Mucosa of gallbladder (tissue), 1 donor: ENCODE measurements around the gene FOXJ2. TPM values are rescaled to one million over a fixed set of nuclear protein-coding genes. Genes with fewer than 3 reads are reported as not detected.
"Not testable (repeated sequence)": the region's sequence is repeated elsewhere in the genome, so short reads cannot be mapped to it uniquely, and the experiment has no call there.

Experiments
- DNase-seq: peaks from one replicate; pipeline ENCODE4 v3.0.0-alpha.2; 2020; ENCODE audit warnings: low spot score
- total RNA-seq: library from RNA; stranded (reverse); gene quantifications from one replicate; pipeline ENCODE4 v1.2.1, GENCODE V29; 2021
- donor health status: DM: no; HTN: no; CAD: no.

The FOXJ2 gene
- total RNA-seq, 1 donor from 2014 or later: 23.7 TPM

GRCh38 chr12:8030189-8030588 is 2.3 kb upstream of the FOXJ2 start:
- no peak for DNase-seq

- not testable (repeated sequence) for DNase-seq
These were observed 1.5 kb upstream of the FOXJ2 start for GRCh38 chr12:8031017-8031416.

GRCh38 chr12:8031872-8032241 is 659 bp upstream of the FOXJ2 start:
- no peak for DNase-seq

GRCh38 chr12:8033153-8034044 is 883 bp downstream of the FOXJ2 start:
- DNase-seq: peak; percentile 39

- no peak for DNase-seq
These were observed 2.3 kb downstream of the FOXJ2 start for GRCh38 chr12:8034802-8035201.

GRCh38 chr12:8035440-8036010 is 3.0 kb downstream of the FOXJ2 start:
- no peak for DNase-seq

GRCh38 chr12:8036346-8036745 is 3.8 kb downstream of the FOXJ2 start:
- DNase-seq: no peak

- no peak for DNase-seq
These were observed 4.6 kb downstream of the FOXJ2 start for GRCh38 chr12:8037046-8037663.

GRCh38 chr12:8037947-8038346 is 5.4 kb downstream of the FOXJ2 start:
- DNase-seq: no peak

- DNase-seq: peak; percentile 63
These were observed 6.2 kb downstream of the FOXJ2 start for GRCh38 chr12:8038659-8039114.

GRCh38 chr12:8040791-8041190 is 8.3 kb downstream of the FOXJ2 start:
- no peak for DNase-seq

GRCh38 chr12:8045952-8046944 is 13.7 kb downstream of the FOXJ2 start:
- peak; percentile 81 for DNase-seq

GRCh38 chr12:8047842-8048241 is 15.3 kb downstream of the FOXJ2 start:
- DNase-seq: no peak

GRCh38 chr12:8048906-8049305 is 16.4 kb downstream of the FOXJ2 start:
- no peak for DNase-seq

- DNase-seq: no peak
These were observed 18.2 kb downstream of the FOXJ2 start for GRCh38 chr12:8050600-8051250.

GRCh38 chr12:8052679-8053078 is 20.2 kb downstream of the FOXJ2 start:
- DNase-seq: no peak

GRCh38 chr12:8054816-8055215 is 22.3 kb downstream of the FOXJ2 start:
- DNase-seq: no peak

- DNase-seq: no peak
These were observed 24.8 kb downstream of the FOXJ2 start for GRCh38 chr12:8057306-8057705.

GRCh38 chr12:8057839-8058238 is 25.3 kb downstream of the FOXJ2 start:
- no peak for DNase-seq

- no peak for DNase-seq
These were observed 26.0 kb downstream of the FOXJ2 start for GRCh38 chr12:8058506-8058905.

GRCh38 chr12:8064131-8064530 is 31.6 kb downstream of the FOXJ2 start:
- no peak for DNase-seq
